Stimulated activated CD4-positive, alpha-beta T cell treated with anti-CD3 and anti-CD28 coated beads, Interleukin-4, amount 100 ng/mL, for 24 hours (primary cell): ENCODE data around the gene GNMT.
A peak's percentile ranks its signal among the peaks of the same experiment; 100 is the strongest.
"Not testable (repeated sequence)": the region's sequence is repeated elsewhere in the genome, so short reads cannot be mapped to it uniquely, and the experiment has no call there.

Experiments used
- DNase-seq: peaks from one replicate; pipeline ENCODE4 v3.0.0-alpha.2; 2020

Gene GNMT

GRCh38 chr6:42942444-42942843 is 18.1 kb upstream of the GNMT start:
- no peak for DNase-seq

GRCh38 chr6:42947950-42948349 is 12.6 kb upstream of the GNMT start:
- no peak for DNase-seq

- DNase-seq = no peak
Observed at GRCh38 chr6:42952389-42952788, 8.2 kb upstream of the GNMT start.

DNA sequence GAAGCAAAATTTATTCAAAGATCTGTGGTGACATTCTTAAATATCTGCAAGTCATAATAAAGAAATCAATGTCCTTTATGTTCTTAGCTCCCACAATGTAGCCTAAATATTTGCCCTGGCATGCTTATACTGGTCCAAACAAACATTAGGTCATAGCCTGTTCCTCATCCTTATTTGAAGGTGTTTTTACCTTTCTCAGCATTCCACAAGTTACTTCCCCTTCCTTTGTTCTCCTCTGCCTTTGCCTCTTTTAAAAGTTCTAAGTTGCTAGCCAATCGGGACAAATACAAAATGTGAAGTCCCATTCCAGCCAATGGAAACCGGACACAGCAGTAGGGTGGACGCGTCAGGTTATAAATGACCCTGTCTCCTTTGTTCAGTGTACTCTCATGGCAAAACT is 6.1 kb upstream of the GNMT start:
- not testable (repeated sequence) for DNase-seq

GRCh38 chr6:42958125-42958524 is 2.4 kb upstream of the GNMT start:
- DNase-seq = no peak

DNA sequence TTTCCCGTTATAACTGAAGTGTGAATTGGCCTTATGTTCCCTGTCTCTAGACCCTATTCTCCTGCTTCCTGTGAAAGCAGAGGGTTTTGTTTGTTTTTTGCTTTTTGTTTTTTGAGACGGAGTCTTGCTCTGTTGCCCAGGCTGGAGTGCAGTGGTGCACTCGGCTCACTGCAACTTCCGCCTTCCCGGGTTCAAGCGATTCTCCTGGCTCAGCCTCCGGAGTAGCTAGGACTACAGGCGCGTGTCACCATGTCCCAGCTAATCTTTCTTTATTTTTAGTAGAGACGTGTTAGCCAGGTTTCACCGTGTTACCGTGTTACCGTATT is 674 bp upstream of the GNMT start:
- no peak for DNase-seq

DNA sequence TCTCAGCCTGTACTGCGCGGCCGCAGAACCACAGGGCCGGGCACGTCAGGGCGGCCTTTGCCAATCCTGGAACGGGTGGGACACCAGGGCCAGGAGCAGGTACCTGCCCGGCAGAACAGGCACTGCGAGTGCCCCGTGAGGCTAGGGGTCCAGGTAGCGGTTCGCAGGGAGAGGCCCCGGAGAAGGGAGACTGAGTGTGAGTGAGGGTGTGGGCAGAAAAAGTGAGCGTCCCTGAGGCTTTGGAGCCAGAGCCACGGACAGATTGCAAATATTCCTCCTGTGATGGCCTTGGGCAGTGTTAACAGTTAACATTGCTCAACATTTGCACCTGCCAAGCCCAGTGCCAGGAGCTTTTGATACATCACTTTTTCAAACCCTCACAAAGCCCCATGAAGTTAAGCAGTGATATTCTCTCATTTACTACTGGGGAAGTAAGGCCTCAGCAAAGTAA is 491 bp downstream of the GNMT start:
- DNase-seq = no peak

DNA sequence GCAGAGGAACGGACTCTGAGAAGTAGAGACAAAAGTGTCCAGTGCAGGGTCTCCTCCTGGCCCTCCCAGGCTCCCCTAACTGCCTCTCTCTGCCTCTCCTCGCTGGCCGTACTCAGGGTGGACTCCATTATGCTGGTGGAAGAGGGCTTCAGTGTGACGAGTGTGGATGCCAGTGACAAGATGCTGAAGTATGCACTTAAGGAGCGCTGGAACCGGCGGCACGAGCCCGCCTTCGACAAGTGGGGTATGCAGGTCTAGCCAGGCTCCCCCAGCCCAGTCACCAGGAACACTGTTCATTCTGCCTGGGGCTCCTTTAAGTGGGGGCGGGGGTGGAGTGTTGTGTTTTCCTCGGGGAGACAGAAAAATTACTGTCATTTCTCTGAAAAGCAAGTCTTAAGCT is 1.5 kb downstream of the GNMT start:
- no peak for DNase-seq

DNA sequence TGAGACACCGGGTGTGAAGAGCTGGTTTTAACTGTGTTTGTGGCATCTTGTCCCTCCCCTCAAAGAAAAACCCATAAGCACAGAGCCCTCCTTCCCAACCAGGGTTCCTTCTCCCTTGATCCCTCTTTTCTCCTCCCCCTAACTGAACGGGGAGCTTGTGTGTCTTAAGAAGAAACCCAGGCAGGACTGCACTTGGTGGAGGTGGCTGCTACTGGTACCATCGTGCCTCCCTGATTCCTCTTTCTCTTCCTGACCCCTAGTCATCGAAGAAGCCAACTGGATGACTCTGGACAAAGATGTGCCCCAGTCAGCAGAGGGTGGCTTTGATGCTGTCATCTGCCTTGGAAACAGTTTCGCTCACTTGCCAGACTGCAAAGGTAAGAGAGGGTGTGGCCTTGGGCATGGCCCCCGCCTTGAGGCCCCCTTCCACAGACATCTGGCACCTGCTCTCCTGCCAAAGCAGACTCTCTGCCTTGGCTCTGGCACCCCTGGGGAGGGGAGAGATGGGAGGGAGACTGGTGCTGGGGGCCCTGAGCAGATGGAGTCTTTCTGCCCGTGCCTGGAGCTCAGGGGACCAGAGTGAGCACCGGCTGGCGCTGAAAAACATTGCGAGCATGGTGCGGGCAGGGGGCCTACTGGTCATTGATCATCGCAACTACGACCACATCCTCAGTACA is 2.1 kb downstream of the GNMT start:
- DNase-seq = no peak

DNA sequence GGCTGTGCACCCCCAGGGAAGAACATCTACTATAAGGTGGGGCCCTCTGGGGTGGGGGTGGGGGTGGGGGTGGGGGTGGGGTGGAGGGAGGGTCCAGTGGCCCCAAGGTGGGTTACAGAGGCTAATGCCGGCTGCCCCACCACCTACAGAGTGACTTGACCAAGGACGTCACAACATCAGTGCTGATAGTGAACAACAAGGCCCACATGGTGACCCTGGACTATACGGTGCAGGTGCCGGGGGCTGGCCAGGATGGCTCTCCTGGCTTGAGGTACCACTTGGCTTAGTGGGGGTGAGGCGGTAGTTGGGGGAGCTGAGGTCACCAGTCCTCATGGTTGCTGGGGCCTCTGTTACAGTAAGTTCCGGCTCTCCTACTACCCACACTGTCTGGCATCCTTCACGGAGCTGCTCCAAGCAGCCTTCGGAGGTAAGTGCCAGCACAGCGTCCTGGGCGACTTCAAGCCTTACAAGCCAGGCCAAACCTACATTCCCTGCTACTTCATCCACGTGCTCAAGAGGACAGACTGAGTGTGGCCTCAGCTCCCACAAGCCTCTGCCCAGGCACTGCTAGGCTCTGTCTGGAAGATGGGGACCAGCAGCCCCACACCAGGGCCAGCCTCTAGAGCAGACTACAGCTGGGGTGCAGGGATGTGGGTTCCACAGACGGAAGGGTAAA is 2.8 kb downstream of the GNMT start:
- DNase-seq = no peak

- DNase-seq = peak; percentile 41
Observed at GRCh38 chr6:42963855-42964605, 3.5 kb downstream of the GNMT start.

DNA sequence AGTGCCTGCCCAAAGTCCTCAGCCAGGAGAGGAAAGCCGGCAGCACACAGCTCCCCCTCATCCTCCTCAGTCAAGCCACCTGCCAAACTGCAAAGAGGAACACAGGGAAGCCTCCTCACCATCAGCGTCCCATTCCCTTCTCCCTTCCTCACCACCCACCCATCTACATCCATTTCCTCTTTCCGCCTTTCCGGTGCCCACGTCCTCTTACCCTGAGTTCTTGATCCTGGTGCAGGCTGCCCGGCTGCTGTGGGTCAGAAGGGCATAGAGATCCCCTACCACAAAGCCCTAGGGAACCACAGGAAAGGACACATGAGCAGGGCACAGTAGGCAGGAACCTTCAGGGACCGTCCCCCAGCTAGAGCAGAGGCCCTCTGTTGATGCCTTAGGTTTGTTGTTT is 6.0 kb downstream of the GNMT start:
- DNase-seq = no peak

- no peak for DNase-seq
Observed at GRCh38 chr6:42967228-42967627, 6.7 kb downstream of the GNMT start.

DNA sequence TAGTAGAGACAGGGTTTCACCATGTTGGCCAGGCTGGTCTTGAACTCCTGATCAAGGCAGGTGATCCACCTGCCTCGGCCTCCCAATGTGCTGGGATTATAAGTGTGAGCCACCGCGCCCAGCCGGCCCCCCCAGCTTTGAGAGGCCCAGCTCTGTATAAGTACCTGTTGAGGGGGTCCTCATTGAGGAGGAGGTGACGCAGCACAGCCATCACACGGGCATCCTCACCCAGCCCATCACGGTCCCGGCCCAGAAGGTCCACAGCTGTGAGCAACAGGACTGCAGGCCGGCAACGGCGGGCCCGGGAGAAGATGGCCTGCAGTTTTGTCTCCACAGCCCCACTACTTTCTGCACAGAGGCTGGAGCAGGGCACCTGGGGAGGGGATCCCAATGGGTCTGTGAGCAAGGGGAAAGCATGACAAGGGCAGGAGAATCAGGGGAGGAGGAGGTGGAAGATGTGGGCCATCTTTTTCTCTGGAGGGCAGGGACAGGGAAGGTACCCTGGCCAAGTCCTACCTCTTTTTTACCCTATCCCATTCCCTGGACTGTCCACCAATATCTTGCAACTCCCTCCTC is 7.7 kb downstream of the GNMT start:
- no peak for DNase-seq

DNA sequence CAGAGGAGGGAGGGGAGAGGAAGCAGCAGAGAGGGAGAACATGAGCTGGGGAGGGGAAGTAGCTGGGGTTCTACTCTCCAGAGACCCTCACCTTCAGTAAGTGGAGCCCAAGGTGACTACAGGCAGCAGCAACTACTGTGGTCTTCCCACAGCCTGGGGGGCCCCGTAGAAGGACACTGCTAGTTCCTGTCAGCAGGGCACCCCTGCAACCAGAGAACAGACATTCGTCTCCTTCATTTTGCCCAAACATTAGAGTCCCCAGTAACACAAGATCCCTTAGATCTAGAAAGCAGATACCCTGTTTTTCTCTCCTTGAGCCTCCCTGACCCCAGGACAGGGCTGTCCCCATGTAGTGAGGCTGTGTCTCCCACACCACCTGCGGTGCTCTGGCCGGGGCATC is 8.2 kb downstream of the GNMT start:
- DNase-seq = no peak

GRCh38 chr6:42969431-42969830 is 8.9 kb downstream of the GNMT start:
- DNase-seq = no peak

DNA sequence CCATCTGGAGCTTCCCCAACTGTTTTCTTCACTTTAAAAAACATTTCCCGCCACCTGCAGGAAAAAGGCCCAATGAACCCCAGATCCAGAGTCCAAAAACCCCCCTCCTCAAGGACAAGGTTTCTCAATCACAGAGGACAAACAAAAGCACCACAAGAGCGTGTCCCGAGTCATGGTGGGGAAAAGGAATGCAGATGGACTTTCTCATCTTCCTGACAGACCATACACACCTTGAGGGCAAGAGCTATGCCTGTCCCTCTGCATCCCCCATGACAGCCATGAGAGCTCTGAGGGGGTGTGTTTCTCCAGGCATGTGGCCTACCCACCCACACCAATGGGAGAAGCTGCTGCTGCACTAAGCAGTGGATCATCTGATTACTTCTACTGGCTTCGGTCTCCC is 9.4 kb downstream of the GNMT start:
- DNase-seq = no peak

GRCh38 chr6:42970871-42971612 is 10.5 kb downstream of the GNMT start:
- peak; percentile 13 for DNase-seq

DNA sequence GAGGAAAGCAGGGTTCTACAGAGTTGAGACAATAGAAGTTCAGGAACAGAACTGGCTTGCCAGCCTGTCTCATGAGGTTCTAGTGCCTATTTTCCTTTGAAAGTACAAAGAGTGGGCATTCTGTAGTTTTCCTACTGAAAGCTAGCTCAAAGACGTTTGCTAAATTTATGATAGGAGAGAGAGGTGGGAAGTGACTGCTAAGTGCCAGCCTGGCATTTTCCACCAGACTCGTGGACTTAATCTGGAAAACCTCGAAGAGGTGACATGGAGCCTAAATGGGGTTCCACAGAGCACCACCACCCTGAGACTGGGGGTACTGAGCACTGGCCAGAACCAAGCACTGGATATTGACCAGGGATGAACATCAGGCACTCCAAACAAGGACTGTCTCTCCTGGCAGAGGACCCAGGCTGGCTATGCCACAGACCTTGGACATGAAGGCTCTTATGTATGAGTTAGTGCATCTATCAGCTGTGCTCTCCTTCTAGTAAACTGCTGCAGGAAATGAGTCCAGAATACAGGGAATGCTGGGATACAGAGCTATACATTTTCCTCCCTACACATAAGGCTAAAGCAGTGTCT is 11.3 kb downstream of the GNMT start:
- no peak for DNase-seq

DNA sequence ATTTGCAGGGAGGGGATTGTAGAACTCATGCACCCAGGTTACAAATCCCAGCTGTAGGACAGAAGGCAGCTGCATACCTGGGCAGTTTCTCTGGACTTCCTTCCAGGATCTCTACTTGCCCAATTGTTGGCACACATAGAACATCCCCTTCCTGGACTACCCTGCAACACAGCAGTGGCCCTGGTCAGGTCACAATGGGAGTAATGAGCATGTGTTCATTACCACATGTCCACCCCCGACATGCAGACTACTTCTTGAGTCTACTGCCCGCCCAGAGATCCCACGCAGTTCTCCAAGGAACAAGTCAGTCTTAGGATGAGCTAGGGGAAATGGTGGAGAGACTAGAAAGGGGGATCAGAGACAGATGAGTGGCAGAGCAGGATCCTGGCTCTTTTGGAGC is 13.4 kb downstream of the GNMT start:
- no peak for DNase-seq

GRCh38 chr6:42974919-42975505 is 14.5 kb downstream of the GNMT start:
- DNase-seq = no peak

DNA sequence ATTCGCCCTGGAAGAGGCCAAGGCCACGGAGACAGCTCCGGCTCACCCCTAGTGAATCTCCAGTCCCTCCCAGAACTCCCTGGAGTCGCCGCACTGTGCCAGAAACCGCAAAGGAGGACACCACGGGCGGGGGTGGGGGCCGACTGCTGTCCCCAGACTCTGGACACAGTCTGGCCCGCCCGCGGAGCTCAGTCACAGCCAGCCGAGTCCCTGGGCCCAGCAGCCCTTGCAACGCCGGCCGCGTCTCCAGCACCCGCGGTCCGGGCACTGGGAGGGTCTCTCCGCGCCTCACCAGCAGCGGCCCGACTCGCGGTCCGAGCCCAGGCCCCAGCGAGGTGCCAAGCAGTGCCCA is 17.9 kb downstream of the GNMT start:
- peak; percentile 23 for DNase-seq
